Osteoblast (primary cell): ENCODE measurements around the gene PPP1R9A. TPM values are rescaled to one million over a fixed set of nuclear protein-coding genes. Genes with fewer than 3 reads are reported as not detected.

Experiments used
- DNase-seq: peaks from one replicate; pipeline ENCODE4 v3.0.0; 2011; ENCODE audit warnings: low spot score, mixed read lengths; ENCODE audit not compliant: insufficient read length; ENCODE audit errors: missing footprints
- H2AFZ ChIP-seq: 2 replicates; pipeline ENCODE4 v1.6.0; 2011; ENCODE audit warnings: mild to moderate bottlenecking, low read length
- H3K27ac ChIP-seq: 2 replicates; pipeline ENCODE4 v1.5.1; 2011; ENCODE audit warnings: mild to moderate bottlenecking, low read depth, low read length, moderate library complexity
- H3K27me3 ChIP-seq: 2 replicates; pipeline ENCODE4 v1.6.0; 2012; ENCODE audit warnings: mild to moderate bottlenecking, control low read depth, inconsistent platforms, low read length, moderate library complexity; ENCODE audit not compliant: insufficient read depth
- H3K36me3 ChIP-seq: 2 replicates; pipeline ENCODE4 v1.5.1; 2011; ENCODE audit warnings: mild to moderate bottlenecking, low read length, control low read depth, moderate library complexity; ENCODE audit not compliant: insufficient read depth
- H3K4me1 ChIP-seq: 2 replicates; pipeline ENCODE4 v1.5.1; 2011; ENCODE audit warnings: mild to moderate bottlenecking, low read length, control low read depth, moderate library complexity; ENCODE audit not compliant: insufficient read depth
- H3K4me2 ChIP-seq: 2 replicates; pipeline ENCODE4 v1.6.0; 2011; ENCODE audit warnings: mild to moderate bottlenecking, low read length; ENCODE audit not compliant: insufficient read depth
- H3K4me3 ChIP-seq: fragments of 200-600 bp; sonication (generic); 3 replicates; pipeline ENCODE4 v1.5.1; 2012; ENCODE audit warnings: mild to moderate bottlenecking, low read length, inconsistent platforms; ENCODE audit not compliant: insufficient read depth
- H3K79me2 ChIP-seq: 2 replicates; pipeline ENCODE4 v1.6.0; 2012; ENCODE audit warnings: mild to moderate bottlenecking, low read length, control low read depth, inconsistent platforms; ENCODE audit not compliant: insufficient read depth
- H3K9me3 ChIP-seq: 2 replicates; pipeline ENCODE4 v1.5.1; 2011; ENCODE audit warnings: low read depth, low read length, control low read depth
- H4K20me1 ChIP-seq: 2 replicates; pipeline ENCODE4 v1.6.0; 2012; ENCODE audit warnings: mild to moderate bottlenecking, low read length, control low read depth; ENCODE audit not compliant: insufficient read depth
- CTCF ChIP-seq: IDR thresholded peaks from 2 replicates; pipeline ENCODE4 v1.5.1; 2011; ENCODE audit warnings: mild to moderate bottlenecking, low read depth, low read length, moderate library complexity; ENCODE audit errors: extremely low read depth
- total RNA-seq: library from RNA; depleted of rRNA; stranded (reverse); fragments of >200 nt; gene quantifications from 2 replicates; pipeline ENCODE4 v1.2.3, GENCODE V29; 2012

Gene PPP1R9A
- total RNA-seq, 1 donor: under 0.01 TPM

GRCh38 chr7:94962661-94963060 lies 55.3 kb downstream of the PPP1R9A start:
- H3K79me2 ChIP-seq: no peaks in the 10 kb centered on the region
- DNase-seq: no peak
- no peak overlapping the region for H3K4me3 ChIP-seq
- H4K20me1 ChIP-seq: no peaks in the 10 kb centered on the region
- H3K36me3 ChIP-seq: no peaks in the 10 kb centered on the region
- H3K4me2 ChIP-seq: no peak overlapping the region
- TF ChIP-seq CTCF: no peak
- H3K27ac ChIP-seq: no peak overlapping the region
- H3K4me1 ChIP-seq: no peaks in the 10 kb centered on the region
- no peak overlapping the region for H2AFZ ChIP-seq
- no peaks in the 10 kb centered on the region for H3K9me3 ChIP-seq
- H3K27me3 ChIP-seq: no peaks in the 10 kb centered on the region

GRCh38 chr7:94969434-94970084 lies 62.2 kb downstream of the PPP1R9A start:
- Histone ChIP-seq H4K20me1 (no peaks in the 10 kb centered on the region), H3K4me1 (peaks cover 2% of the 10 kb centered on the region), H3K27ac (no peak overlapping the region), H3K36me3 (no peaks in the 10 kb centered on the region), H3K9me3 (no peaks in the 10 kb centered on the region), H3K4me2 (no peak overlapping the region), H3K27me3 (no peaks in the 10 kb centered on the region), H3K79me2 (no peaks in the 10 kb centered on the region), H2AFZ (no peak overlapping the region), H3K4me3 (no peak overlapping the region)
- DNase-seq: no peak
- no peak for TF ChIP-seq CTCF

GRCh38 chr7:94970085-94970576 lies 62.7 kb downstream of the PPP1R9A start:
- Histone ChIP-seq H3K27me3 (no peaks in the 10 kb centered on the region), H2AFZ (no peak overlapping the region), H3K36me3 (no peaks in the 10 kb centered on the region), H3K4me3 (no peak overlapping the region), H4K20me1 (no peaks in the 10 kb centered on the region), H3K4me2 (no peak overlapping the region), H3K79me2 (no peaks in the 10 kb centered on the region), H3K9me3 (no peaks in the 10 kb centered on the region), H3K4me1 (peaks cover 2% of the 10 kb centered on the region), H3K27ac (no peak overlapping the region)
- no peak for TF ChIP-seq CTCF
- DNase-seq: no peak

GRCh38 chr7:94971051-94971867 lies 63.9 kb downstream of the PPP1R9A start:
- no peak overlapping the region for H3K4me2 ChIP-seq
- H3K9me3 ChIP-seq: no peaks in the 10 kb centered on the region
- peaks cover 2% of the 10 kb centered on the region for H3K4me1 ChIP-seq
- H3K27ac ChIP-seq: no peak overlapping the region
- DNase-seq: no peak
- H4K20me1 ChIP-seq: no peaks in the 10 kb centered on the region
- no peak overlapping the region for H2AFZ ChIP-seq
- no peaks in the 10 kb centered on the region for H3K36me3 ChIP-seq
- no peaks in the 10 kb centered on the region for H3K79me2 ChIP-seq
- TF ChIP-seq CTCF: no peak
- no peak overlapping the region for H3K4me3 ChIP-seq
- H3K27me3 ChIP-seq: no peaks in the 10 kb centered on the region
